Measurements from ENCODE around the gene UGGT2.
"Not testable (repeated sequence)": the region's sequence is repeated elsewhere in the genome, so short reads cannot be mapped to it uniquely, and the experiment has no call there.

Gene UGGT2

DNA sequence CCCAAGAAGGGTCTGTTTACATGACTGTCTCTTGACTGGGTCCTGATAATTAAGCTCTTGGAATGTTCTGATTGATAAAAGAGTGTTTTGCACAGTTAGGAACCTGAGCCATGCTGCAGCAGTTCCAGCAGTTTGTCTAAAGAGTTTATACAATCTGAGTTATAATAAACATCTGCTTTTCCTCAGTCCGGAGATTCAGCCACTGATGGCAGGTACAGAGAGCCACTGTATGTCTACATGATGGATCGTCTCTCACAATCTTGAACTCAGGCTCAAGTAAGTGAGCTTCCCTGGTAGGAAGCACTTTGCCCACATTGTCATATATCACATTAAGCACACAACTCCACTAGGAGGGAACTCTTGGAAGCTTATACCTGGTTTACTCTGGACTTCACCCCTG, 84.3 kb downstream of the UGGT2 start:
- DNase-seq, result no peak

- DNase-seq, result no peak
Observed at GRCh38 chr13:95957331-95957730, 95.9 kb downstream of the UGGT2 start.

DNA sequence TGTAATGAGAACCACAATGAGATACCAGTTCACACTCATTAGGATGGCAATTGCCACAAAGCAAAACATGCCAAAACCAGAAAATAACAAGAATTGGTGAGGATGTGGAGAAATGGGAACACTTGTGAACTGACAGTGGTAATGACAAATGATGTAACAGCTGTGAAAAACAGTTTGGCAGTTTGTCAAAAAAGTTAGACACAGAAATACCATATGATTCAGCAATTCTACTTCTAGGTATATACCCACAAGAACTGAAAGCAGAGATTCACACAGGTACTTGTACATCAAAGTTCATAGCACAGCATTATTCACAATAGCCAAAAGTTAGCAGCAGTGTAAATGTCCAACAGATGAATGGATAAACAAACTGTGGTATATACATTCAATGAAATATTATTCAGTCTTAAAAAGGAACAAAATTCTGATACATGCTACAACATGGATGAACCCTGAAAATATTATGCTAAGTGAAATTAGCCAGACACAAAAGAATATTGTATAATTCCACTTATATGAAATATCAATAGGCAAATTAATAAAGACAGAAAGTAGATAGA, 96.5 kb downstream of the UGGT2 start:
- no peak for DNase-seq

- no peak for DNase-seq
Observed at GRCh38 chr13:95955719-95956118, 97.5 kb downstream of the UGGT2 start.

DNA sequence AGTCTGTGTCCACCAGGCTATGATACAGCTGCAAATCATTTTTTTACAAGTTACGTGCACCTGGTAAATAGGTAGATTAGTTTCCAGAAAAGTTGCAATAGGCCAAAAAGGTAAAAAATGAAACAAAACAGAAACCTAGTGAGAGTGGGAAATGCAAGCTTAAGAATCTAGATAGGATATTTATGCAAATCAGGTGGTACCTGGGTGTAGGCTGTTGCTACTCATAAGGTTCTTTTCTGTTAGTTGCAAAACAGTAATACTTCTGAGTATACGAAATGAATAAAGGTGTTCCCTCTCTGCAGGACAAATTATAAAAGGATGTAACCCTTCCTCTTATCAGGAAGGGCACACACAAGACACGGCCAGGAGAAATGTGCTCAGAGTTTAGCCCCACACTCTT, 97.9 kb downstream of the UGGT2 start:
- DNase-seq, result no peak

DNA sequence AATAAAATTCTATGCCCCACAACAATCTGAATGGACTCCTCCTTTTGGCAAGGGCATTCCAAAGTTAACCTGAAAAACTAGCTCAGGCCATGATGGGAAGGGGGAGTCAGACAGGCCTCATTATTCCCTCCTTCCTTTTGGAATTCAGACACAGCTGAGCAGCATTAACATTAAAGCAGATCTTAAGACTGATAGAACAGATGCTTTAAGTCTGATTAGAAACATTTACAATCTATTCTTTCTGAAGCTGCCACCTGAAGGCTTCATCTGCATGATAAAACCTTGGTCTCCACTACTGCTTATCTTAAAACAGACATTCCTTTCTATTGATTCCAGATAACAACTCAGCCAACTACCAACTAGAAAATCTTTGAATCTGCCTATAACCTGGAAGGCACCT, 98.9 kb downstream of the UGGT2 start:
- no peak for DNase-seq

- DNase-seq, result no peak
Observed at GRCh38 chr13:95950103-95950502, 103.1 kb downstream of the UGGT2 start.

GRCh38 chr13:95948656-95949055, 104.5 kb downstream of the UGGT2 start:
- DNase-seq, result no peak

GRCh38 chr13:95937714-95938320, 115.4 kb downstream of the UGGT2 start:
- DNase-seq, result no peak

- DNase-seq, result no peak
Observed at GRCh38 chr13:95931300-95932025, 121.7 kb downstream of the UGGT2 start.

DNA sequence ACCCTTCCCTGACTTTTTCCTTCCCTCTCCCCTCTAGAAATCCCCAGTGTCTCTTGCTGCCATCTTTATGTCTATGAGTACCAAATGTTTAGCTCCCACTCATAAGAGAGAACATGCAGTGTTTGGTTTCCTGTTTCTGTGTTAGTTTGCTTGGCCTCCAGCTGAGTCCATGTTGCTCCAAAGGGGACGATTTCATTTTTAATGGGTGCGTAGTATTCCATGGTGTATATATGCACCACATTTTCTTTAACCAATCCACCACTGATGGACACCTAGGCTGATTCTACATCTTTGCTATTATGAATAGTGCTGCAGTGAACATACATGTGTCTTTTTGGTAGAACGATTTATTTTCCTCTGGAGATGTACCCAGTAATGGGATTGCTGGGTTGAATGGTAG, 123.8 kb downstream of the UGGT2 start:
- DNase-seq, result no peak

DNA sequence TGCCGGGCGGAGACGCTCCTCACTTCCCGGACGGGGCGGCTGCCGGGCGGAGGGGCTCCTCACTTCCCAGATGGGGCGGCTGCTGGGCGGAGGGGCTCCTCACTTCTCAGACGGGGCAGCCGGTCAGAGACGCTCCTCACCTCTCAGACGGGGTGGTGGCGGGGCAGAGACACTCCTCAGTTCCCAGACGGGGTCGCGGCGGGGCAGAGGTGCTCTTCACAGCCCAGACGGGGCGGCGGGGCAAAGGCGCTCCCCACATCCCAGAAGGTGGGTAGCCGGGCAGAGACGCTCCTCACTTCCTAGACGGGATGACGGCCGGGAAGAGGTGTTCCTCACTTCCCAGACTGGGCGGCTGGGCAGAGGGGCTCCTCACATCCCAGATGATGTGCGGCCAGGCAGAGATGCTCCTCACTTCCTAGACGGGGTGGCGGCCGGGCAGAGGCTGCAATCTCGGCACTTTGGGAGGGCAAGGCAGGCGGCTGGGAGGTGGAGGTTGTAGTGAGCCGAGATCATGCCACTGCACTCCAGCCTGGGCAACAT, 124.8 kb downstream of the UGGT2 start:
- not testable (repeated sequence) for DNase-seq

- no peak for DNase-seq
Observed at GRCh38 chr13:95926231-95926630, 127.0 kb downstream of the UGGT2 start.

DNA sequence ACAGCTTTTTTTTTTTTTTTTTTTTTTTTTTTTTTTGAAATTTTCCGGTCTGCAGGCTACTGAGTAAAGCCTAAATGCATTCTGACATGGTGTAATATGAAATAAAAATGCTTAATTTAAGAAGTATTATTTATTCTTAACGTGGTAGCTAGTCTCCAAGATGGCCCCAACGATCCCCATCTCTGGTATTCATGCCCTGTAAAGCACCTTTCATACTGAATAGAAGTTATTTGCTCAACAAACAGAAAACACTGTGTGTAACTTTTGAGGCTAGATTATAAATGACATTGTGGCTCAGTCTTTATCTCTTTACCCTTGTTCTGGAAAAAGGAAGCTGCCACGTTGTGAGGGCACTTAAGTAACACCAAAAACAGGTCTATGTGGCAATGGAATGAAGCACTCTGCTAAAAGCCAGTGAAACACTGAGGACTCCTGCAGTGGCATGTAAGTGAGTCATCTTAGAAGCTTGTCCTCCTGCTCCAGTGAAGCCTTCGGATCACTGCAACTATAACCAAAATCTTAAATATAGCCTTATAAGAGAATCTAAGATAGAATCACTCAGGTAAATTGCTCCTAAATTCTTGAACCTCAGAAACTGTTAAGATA, 128.7 kb downstream of the UGGT2 start:
- no peak for DNase-seq

- no peak for DNase-seq
Observed at GRCh38 chr13:95921485-95921884, 131.7 kb downstream of the UGGT2 start.

GRCh38 chr13:95920485-95920884, 132.7 kb downstream of the UGGT2 start:
- DNase-seq, result no peak

DNA sequence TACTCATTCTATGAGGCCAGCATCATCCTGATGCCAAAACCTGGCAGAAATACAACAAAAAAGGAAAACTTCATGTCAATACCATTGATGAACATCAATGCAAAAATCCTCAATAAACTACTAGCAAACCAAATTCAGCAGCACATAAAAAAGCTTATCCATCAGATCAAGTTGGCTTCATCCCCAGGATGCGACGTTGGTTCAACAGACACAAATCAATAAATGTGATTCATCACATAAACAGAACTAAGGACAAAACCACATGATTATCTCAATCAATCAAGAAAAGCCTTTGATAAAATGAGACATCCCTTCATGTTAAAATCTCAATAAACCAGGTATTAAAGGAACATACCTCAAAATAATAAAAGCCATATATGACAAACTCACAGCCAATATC, 134.3 kb downstream of the UGGT2 start:
- no peak for DNase-seq

GRCh38 chr13:95914991-95915501, 138.2 kb downstream of the UGGT2 start:
- no peak for DNase-seq

GRCh38 chr13:95906999-95907398, 146.2 kb downstream of the UGGT2 start:
- no peak for DNase-seq

GRCh38 chr13:95903569-95903968, 149.6 kb downstream of the UGGT2 start:
- no peak for DNase-seq

DNA sequence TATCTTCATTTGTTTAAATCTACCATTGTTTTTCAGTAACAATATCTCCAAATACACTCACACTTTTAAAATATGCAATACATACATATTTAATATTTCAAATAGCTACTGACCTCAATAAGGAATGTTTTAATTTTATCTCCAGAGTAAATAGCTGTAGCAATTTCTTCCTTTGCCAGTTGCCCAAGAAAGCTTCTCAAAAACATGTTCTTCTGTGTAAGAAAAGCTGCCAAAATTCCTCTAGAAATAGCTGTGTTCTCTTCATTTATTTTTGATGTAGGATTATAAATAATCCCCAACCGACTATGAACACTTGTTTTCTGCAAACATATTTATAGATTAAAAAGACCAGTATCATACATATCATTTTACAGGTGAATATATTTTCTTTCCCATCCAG, 150.5 kb downstream of the UGGT2 start:
- DNase-seq, result no peak

DNA sequence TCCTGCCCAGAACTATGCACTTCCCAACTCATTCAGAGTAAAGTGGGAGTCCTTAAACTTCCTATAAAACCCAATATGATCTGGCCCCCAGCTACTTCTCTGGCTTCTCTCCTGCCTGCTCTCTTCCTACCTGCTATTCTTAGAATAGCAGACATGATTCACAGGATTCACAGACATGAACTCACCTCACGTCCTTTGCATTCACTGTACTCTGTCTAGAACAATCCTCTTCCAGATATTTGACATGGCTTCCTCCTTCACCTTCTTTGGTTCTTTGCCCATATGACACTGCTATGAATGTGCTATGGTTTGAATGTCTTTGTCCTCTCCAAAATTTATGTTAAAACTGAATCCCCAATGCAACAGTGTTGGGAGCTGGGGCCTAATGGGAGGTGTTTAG, 154.9 kb downstream of the UGGT2 start:
- DNase-seq, result no peak

- DNase-seq, result no peak
Observed at GRCh38 chr13:95896301-95896700, 156.9 kb downstream of the UGGT2 start.

DNA sequence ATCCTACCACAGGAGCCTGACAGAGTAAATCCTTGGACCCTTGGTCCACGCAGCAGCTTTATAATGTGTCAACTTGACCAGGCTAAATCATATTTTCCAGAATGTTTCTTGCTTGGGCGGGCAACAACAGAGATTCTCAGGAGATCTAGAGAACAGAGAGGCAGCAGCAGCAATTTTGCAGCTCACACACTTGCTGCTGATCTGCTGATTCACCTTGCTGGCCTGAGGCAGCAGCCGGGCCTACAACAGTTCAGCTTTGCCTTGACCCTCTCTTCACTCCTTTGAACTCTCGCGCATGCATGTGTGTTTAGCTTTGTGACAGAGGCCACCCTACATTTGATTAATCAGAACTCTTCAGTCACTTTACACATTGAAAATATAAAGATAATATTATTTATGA, 159.3 kb downstream of the UGGT2 start:
- DNase-seq, result no peak
